GM18520 (cell line): ENCODE measurements around the gene CTNND2.
"Not testable (repeated sequence)": the region's sequence is repeated elsewhere in the genome, so short reads cannot be mapped to it uniquely, and the experiment has no call there.

ENCODE experiments used
- ATAC-seq: cut with Tn5 transposase; IDR thresholded peaks from one replicate; pipeline ENCODE4 v1.9.1; 2021; ENCODE audit not compliant: unreplicated experiment

The CTNND2 gene

DNA sequence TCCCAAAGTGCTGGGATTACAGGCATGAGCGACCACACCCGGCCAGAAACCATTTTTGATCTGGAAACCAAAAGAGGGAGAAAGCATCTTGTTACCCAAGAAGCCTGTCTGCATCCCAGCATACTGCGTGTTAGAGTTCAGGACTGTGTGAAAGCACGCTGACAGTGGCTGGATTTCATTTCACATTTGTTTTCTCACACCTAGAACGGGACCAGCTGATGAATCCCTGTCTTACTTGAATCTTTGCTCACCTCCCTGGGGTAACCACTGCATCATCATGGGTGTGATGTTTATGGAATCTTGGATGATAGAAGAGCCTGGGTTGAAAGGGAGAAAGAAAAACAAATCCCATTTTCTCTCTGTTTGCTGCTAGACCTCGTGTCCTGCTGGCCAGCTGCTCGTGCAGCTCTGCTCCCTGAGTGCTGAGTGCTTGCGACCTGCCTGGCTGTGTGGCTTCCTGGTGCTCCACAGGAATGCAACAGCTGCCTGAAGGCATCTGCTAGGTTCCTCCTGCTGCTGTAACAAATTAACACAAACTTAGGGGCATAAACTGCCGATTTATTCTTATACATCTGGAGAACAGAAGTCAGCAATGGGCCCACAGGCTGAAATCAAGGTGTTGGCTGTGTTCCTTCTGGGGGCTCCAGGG, 764.9 kb downstream of the CTNND2 start:
- ATAC-seq, result no peak

DNA sequence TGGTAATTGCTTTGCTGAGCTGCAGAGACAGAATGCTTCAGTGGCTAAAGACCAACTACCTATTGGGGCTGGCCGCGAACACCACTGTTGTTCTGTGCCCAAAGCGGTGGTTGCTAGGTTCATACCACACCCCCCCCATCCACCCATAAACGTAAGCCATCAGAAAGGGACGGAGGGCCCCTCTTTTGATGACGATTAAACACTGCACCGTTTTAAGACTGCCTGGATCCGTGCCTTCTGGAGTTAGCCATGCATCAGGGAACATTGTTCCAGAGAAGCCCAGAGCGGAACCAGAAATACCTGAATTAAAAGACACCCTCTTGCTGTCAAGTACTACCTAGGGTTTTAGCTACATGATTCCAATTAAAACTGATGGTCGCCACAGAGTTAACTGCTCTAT, 774.1 kb downstream of the CTNND2 start:
- ATAC-seq, result no peak

DNA sequence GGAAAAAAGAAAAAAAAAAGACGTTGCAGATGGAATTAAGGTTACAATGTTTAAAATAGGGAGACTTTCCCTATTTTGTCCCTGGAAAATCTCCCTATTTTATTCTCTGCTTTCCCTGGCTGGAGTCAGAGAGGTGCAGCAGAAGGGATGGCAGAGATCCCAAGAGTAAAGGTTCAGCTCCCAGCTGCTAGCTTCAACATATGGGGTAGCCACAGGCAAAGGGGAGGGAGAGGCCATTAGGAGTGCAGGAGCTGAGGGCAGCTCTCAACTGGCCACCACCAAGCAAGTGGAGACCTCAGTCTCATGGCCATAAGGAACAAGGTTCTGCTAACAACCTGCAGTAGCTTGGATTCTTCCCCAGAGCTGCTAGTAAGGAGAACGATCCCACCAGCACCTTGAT, 776.2 kb downstream of the CTNND2 start:
- no peak for ATAC-seq

DNA sequence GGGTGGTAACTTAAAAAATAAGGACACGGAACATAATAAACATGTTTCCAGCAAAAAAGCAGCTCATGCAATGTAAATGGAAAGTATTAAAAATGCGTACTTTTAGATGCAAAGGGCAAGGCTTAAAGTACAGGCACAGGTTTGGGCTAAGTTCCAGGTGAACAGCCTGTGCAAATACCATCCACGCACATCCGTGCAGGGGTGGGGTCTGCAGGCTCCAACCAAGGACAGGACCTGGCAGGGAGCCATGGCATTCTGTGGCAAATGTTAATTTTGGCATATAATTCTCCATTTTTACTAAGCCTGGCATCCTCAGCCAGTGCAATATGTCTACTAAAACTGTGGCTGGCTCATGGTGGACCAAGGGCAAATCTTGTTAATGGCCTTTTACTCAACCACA, 777.4 kb downstream of the CTNND2 start:
- ATAC-seq, result no peak

DNA sequence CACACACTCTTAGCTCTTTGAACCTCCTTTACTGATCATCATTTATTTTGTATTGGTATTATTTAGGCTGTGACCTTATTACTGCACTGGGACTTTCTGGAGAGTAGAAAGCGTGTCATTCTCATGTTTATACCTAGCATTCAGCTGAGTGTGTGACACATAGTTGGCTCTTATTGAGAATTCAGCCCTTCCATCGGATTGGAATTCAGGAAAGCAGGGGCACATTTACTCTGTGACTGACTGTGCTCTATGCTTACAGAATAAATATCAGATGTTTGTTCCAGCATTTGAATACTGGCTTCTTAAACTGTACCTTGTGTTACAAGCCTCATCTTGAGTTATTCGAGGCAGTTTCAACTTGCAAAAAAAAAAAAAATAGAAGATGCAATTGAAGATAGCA, 782.4 kb downstream of the CTNND2 start:
- no peak for ATAC-seq

DNA sequence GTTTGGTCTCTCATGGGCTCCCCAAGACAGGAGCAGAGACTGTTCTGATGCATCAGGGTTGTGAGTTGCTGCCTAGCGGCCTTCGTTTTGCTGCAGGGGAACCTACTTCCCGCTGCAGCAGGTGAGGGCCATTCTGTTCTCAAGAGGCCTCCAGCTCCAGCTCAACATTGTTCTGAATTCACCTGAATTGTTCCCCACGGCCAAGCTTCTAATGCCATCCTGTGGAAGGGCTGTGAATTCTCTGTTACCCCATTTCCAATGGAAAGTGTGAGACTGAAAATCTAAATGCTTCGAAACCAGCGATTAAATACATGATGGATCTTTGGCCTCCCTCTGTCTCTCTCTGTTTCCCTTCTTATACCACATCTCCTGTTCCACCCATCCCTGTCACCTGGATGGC, 794.1 kb downstream of the CTNND2 start:
- ATAC-seq, result no peak

DNA sequence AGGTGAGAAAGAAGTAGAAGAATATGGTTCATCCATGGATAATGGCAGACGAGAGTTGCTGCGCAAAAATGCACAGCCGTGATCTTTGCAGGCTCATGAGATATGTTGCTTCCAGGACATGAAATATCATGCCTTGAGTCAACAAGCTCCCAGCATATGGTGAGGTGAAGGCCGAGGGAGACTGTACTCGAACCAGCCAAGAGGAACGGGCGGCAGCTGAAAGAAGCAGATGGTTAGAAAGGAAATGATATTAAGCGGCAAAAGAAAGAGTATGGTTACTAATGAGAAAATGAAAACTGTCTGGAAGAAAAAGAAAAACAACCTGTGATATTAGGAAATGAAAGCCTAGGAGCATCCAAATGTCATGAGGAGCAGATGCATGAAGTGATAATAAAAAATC, 798.5 kb downstream of the CTNND2 start:
- ATAC-seq, result no peak

DNA sequence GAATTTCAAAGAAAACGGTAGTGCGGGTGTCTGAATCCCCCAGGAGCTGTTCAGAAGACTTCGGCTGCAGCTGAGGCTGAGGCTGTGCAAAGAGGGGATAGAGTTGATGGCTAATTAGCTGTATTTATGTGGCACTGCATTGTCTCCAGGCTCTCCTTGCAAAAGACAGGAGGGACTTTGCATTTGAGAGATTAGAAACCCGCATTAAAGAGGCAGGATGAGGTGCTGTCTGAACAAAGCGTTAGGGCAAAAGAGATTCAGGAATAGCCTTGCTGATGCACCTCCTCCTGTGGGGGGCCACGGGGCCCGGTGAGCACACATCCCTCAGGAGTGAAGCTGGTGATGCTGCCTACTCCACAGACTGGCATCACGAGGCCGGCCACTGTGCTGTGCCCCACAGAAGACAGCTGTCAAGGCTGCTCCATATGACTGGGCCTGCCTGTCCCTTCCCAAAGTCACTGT, 799.6 kb downstream of the CTNND2 start:
- ATAC-seq, result no peak

DNA sequence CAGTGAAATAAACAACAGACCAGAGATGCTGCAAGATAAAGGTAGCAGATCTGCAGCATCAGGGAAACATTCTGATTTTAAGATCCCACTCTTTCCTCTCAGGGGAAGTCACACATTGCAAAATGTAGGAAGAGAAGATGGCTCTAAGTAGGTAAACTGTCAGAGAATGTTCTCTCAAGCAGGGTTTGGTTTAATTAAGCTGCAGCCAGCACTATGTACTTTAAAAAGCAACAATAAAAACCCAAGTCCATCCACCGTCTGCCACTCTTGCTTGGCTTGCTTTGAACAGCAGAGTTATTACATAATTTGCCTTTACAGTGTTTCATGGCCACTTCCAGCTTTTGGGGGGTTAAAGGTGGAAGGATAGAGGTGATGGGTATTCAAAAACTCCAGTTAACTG, 800.0 kb downstream of the CTNND2 start:
- ATAC-seq, result no peak

DNA sequence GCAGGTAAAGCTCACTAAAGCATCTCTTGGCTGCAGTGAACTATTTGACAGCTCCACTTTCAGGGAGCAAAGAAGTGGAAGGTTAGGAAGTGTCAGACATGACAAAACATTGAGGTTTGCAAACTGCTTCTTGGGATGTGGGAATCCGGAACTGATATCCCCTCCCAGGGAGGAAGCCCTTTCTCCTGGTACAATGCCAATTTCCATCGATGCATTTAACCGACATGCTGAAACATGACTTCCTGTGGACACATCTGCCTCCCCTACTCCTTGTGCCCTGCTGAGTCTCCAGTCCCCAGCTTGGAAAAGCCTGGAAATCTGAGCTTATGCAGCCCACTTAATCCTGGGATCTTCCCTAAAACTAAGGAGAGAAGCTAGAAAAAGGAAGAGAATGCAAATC, 820.1 kb downstream of the CTNND2 start:
- no peak for ATAC-seq

DNA sequence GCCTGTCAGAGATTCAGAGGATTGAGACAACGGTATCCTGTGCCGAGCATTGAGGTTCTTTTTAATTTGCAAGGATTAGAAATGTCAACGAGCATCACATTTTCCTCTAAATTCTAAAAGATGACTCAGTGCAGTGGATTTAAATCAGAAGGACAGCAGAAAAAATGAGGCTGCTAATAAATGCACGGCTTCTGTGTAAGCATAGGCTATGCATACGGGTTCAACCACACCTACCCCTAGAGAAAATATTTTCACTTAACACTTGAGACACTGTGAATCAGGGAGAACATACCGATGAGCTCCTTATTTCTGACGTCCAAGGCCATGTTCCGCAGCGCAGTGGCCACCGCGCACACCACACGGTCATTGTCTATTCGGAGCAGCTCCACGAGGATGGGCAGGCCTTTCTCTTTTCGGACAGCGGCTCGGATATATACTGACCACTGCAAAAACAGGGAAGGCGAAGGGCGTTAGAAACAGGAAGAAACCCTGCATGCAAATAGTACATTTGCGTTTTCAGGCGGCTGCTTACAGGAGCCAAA, 821.8 kb downstream of the CTNND2 start:
- no peak for ATAC-seq

DNA sequence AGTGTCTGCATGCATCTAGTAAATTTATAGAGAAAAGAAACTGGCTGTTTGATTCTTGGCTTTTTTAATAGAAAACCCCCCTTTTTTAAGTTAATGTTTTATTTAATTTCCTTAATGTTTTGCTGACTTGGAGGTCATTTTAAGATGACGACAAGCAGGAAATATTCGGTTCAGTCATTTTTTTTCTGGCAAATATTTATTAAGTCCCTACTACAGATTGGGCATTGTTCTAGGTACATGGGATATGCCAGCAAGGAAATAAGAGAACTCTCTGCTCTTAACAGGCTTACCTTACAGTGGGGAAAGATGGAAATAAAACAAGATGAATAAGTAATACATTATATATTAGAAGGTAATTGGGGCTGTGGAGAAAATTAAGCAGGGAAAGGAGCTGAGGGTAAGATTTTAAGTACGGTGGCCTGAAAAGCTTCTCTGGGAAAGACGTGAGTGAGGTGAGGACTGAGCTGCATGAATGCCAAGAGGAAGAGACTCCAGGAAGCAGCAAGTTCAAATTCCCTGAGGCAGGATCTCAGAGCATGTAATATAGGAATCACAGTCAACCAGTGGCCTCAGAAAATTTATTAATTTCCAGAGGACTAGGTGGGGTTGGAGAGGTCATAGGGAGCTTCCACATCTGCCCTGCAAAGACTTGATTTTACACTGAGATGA, 827.2 kb downstream of the CTNND2 start:
- ATAC-seq, result no peak

DNA sequence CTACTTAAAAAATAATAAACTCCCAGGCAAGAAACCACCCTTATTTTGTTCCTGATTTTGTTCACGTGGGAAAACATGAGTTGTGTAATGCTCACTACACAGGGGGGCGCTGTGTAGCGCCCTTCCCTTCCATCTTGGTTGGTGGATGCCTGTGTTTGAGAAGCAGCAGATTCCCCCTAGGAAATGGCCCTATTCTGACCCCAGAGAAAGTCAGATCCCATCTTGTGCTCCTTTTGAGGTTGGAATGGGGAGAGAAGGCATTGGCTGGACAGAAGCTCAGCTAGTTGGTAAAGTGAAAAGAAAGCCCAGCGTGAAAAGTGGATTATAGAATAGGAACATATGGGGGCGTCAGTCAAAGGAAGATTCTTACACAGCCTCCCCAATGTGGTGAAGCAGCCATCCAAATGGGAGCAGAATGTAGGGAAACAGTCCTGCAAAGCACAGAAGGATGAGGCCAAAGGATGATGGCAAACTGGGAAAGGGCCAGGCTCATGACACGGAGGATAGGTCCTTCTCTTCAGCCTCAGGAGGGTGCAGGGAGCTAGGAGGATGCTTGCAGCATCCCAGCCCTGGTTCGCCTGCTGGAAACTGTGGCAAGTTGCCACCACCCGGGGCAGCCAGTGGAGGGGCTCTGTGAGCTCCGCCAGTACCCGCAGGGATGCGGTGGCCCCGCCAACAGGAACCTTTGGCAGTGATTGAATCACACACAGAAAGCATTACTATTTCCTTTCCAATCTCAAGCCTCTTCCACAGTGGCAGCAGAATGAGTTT, 829.0 kb downstream of the CTNND2 start:
- ATAC-seq, result no peak

DNA sequence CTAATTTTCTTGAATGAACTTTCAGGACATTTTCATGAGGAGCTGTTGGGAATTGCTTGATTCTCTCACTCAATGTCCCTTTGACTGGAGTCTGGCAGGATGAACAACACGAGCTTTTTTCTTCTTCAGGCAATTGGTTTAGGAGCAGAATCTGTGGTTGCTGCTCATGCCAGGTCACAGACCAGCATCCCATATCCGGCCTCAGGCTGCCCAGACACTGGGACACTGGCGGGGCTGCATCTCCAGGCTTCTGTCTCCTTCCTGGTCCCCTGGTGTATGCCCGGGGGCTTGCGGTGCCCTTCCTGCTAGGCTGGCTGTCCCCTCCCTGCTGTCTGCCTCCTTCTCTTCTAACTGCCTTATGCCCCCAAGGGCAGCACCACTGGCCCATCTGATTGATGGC, 831.7 kb downstream of the CTNND2 start:
- no peak for ATAC-seq

DNA sequence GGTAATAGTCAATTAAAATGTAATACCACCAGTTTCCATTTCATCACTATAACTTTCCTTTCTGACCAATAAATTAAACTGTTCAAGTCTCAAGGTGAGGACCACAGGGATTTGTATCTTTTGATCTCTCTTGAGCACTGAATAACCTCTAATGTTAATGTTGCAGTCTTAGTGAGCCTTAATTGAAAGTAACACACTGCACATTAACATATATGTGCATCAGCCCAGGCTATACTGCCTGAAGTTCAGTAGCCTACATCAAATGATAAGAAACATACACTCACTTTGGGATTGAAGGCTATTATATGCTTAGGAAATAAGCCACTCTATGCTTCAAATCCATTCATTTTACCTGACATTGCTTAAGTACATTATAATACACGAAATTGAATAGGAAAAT, 832.2 kb downstream of the CTNND2 start:
- no peak for ATAC-seq

DNA sequence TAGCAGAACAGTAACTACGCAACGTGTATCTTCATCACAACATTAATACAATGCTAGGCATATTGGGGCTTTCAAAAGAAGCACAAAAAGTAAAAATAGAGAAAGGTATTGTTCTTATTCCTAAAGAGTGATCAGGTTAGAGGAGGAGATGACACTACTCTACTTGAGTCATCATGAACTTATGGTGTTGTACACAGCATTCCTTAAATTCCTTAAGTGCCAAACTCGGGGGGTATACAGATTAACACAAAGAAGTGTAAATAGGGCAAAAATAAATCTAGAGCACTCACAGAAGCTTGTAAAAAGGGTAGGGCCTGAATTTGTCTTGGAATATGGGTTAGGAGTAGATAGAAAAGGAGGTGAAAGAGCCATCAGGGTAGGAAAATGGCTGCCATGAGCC, 835.2 kb downstream of the CTNND2 start:
- no peak for ATAC-seq

DNA sequence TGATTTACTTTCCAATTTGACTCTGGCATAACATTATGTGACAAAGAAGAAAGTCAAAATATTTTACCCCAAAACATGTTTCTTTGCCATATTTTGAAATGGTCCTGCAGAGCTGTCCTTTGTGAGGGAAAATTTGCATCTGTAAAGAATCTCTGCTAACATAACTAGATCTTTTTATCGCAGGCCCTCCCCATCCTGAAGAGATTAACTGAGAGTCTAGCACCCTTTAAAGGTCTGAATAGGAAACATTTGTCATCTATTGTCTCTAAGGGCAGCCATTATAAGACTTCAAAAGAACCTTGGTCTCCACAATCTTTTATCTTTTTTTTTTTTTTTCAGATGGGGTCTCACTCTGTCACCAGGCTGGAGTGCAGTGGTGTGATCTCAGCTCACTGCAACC, 838.5 kb downstream of the CTNND2 start:
- not testable (repeated sequence) for ATAC-seq

DNA sequence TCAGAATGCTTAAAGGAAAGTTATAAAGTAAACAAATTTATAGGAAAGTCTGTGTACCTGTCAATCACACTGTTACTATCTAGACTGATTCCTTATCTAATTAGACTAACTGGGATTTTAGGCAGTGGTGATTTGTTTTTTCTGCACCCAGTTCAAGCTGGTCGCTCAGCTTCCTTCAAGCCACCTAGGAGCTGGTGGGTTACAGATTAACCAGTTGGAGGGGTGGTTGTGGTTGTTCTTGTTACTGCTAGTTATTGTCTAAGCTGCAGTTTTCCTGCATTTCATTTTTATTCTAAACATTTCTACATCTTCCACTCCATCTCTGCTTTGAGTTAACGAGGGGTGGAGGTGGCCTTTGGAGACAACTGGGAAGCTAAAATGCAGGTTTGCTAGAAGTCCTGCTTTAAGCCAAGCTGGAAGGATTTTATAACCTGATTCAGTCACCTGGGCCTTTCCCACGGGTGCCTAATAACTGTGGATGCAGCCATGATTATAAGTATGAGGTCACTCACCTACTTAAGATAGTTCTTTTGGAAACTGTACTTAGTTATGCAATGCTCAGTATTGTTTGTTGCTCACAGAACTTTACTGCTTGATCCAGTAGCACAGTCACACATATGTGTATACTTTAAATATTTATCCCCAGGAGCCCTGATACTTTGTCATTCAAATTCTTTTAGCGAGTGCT, 839.3 kb downstream of the CTNND2 start:
- ATAC-seq, result no peak

DNA sequence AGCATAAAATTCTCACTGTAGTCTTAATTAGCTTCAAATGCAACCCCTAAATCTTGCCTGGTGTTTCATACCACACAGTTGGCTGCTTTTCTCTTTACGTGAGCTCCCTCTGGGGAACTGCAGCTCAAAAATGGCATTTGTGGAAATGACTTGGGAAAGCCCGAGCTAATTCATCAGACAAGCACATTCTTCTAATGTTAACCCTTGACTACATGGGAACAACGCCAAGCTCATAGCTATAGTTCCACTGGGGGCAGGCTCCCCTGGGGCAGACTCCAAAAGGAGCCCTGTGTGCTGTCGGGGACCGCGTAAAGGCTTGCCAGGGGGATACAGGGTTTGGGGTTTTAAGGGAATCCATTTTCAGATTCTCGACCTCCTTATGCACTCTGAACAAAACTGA, 841.8 kb downstream of the CTNND2 start:
- no peak for ATAC-seq

DNA sequence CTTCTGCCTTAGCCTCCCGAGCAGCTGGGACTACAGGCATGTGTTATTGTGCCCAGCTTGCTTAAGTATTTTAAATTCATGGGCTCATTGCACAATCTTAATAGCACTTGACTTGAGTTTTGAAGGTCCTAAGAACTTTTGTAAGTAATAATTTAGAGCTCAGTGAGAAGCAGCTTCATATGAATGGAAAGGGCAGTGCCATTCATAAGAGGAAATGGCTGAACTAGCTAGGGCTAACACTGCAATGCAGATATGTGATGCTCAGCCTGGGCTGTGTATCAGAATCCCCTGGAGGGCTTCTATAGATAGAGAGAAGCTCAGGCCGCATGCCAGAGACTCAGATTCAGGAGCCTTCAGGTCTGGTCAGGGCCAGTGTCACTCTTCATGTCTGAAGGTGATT, 847.7 kb downstream of the CTNND2 start:
- ATAC-seq, result no peak

DNA sequence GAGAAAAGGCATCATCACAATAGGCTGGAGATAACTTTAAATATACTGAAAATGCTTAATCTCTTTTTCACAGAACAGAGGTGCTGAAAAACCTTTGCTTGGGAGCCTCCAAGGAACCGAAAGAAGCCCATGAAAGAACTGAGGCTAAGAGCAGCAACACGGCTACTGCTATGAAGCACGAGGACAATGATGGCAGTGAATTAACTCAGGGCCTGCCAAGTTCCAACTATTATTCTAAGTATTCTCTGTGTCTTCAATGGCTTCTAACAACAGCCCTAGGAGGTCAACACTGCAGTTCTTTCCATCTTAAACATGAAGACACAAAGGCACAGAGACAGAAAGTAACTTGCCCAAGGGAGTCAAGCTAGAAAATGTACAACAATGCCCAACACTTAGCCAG, 850.2 kb downstream of the CTNND2 start:
- ATAC-seq, result no peak
